ENCODE data around the gene ZCCHC7.

GRCh38 chr9:37221489-37222106 lies 101.2 kb downstream of the ZCCHC7 start:
- TF ChIP-seq, protein P1, sequence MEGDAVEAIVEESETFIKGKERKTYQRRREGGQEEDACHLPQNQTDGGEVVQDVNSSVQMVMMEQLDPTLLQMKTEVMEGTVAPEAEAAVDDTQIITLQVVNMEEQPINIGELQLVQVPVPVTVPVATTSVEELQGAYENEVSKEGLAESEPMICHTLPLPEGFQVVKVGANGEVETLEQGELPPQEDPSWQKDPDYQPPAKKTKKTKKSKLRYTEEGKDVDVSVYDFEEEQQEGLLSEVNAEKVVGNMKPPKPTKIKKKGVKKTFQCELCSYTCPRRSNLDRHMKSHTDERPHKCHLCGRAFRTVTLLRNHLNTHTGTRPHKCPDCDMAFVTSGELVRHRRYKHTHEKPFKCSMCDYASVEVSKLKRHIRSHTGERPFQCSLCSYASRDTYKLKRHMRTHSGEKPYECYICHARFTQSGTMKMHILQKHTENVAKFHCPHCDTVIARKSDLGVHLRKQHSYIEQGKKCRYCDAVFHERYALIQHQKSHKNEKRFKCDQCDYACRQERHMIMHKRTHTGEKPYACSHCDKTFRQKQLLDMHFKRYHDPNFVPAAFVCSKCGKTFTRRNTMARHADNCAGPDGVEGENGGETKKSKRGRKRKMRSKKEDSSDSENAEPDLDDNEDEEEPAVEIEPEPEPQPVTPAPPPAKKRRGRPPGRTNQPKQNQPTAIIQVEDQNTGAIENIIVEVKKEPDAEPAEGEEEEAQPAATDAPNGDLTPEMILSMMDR (conservative IDR thresholded peaks at IDR 0.05; ENCODE audit: low read length) = no peak
- TF ChIP-seq EZH2phosphoT487 (IDR thresholded peaks at IDR 0.05; ENCODE audit: borderline replicate concordance, low read depth, low read length) = no peak

All from OCI-LY7 (cell line).